Lower lobe of right lung (tissue), 2 donors: ENCODE measurements around the gene RBCK1. TPM values are rescaled to one million over a fixed set of nuclear protein-coding genes. Genes with fewer than 3 reads are reported as not detected.
"Not testable (repeated sequence)": the region's sequence is repeated elsewhere in the genome, so short reads cannot be mapped to it uniquely, and the experiment has no call there.

Experiments used
- ATAC-seq, 2 donors: fragments of 200-7000 bp; cut with Tn5 transposase; one replicate each; pipeline ENCODE4 v1.9.1; 2020 to 2022; ENCODE audit warnings: mild to moderate bottlenecking in 2 of 2, moderate library complexity in 2 of 2
- DNase-seq: peaks from one replicate; pipeline ENCODE4 v3.0.0-alpha.2; 2020
- H3K27ac ChIP-seq: fragments of 200-600 bp; one replicate; pipeline ENCODE4 v1.8.0; 2022
- H3K27me3 ChIP-seq: fragments of 200-600 bp; one replicate; pipeline ENCODE4 v1.8.0; 2022; ENCODE audit warnings: low read depth
- H3K36me3 ChIP-seq: fragments of 200-600 bp; one replicate; pipeline ENCODE4 v1.8.0; 2022; ENCODE audit warnings: mild to moderate bottlenecking
- H3K4me1 ChIP-seq: fragments of 200-600 bp; one replicate; pipeline ENCODE4 v1.8.0; 2022
- H3K4me3 ChIP-seq: fragments of 200-600 bp; one replicate; pipeline ENCODE4 v1.8.0; 2022; ENCODE audit warnings: mild to moderate bottlenecking
- H3K9me3 ChIP-seq: fragments of 200-600 bp; one replicate; pipeline ENCODE4 v1.8.0; 2022
- intact Hi-C: fragments of 100-400 bp; cut with DNase I; formaldehyde crosslinking; loops from one replicate; pipeline ENCODE4 v1.11.0; 2022
- total RNA-seq: library from RNA; stranded (reverse); fragmentation: NEBNext Ultra II Directional; extraction: Animal tissue kit (Norgen Biotek cat#: 25700); gene quantifications from one replicate; pipeline ENCODE4 v1.2.1, GENCODE V29; 2021
- TF ChIP-seq, protein P1 (sequence below): fragments of 200-600 bp; IDR thresholded peaks from one replicate; pipeline ENCODE4 v1.8.0; 2022; ENCODE audit warnings: antibody characterized with exemption, mild to moderate bottlenecking
- donor health status: DM: no; HTN: yes; CAD: no; lungs with severe emphysema.

Gene RBCK1
- total RNA-seq, 1 donor from 2014 or later = 95.7 TPM

DNA sequence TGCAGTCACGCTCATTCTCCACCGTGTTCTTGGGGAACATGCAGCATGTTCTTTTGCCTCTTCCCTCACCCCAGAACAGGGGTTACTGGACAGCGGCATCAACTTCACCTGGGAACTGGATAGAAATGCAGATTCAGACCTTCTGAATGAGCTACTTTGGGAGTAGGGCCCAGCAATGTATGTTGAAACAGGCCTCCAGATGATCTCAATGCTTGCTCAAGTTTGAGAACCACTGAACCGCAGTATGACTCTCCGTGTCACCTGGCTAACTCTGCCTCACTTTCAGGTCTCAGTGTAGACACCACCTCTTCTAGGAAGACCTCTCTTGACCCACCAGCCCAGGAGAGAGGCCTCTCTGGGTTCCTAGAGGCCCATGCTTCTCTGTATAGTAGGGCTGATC is 22.7 kb upstream of the RBCK1 start:
- Histone ChIP-seq H3K4me3 (no peak overlapping the region), H3K27ac (no peak overlapping the region), H3K4me1 (peaks cover 5% of the 10 kb centered on the region), H3K27me3 (no peaks in the 10 kb centered on the region), H3K36me3 (peaks cover 27% of the 10 kb centered on the region), H3K9me3 (no peaks in the 10 kb centered on the region)
- TF ChIP-seq, protein P1, sequence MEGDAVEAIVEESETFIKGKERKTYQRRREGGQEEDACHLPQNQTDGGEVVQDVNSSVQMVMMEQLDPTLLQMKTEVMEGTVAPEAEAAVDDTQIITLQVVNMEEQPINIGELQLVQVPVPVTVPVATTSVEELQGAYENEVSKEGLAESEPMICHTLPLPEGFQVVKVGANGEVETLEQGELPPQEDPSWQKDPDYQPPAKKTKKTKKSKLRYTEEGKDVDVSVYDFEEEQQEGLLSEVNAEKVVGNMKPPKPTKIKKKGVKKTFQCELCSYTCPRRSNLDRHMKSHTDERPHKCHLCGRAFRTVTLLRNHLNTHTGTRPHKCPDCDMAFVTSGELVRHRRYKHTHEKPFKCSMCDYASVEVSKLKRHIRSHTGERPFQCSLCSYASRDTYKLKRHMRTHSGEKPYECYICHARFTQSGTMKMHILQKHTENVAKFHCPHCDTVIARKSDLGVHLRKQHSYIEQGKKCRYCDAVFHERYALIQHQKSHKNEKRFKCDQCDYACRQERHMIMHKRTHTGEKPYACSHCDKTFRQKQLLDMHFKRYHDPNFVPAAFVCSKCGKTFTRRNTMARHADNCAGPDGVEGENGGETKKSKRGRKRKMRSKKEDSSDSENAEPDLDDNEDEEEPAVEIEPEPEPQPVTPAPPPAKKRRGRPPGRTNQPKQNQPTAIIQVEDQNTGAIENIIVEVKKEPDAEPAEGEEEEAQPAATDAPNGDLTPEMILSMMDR = no peak
- DNase-seq = no peak
- no peak for ATAC-seq
- intact Hi-C loops = no loop called here

DNA sequence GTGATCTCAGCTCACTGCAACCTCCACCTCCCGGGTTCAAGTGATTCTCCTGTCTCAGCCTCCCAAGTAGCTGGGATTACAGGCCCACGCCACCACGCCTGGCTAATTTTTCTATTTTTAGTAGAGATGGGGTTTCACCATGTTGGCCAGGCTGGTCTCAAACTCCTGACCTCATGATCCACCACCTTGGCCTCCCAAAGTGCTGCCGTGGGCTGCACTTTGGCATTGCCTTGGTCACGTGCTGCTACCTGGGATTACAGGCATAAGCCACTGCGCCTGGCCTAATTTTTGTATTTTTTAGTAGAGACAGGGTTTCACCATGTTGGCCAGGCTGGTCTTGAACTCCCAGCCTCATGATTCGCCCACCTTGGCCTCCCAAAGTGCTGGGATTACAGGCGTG is 21.5 kb upstream of the RBCK1 start:
- H3K4me3 ChIP-seq, H3K27ac ChIP-seq, ATAC-seq, H3K9me3 ChIP-seq, intact Hi-C loops, H3K27me3 ChIP-seq, DNase-seq, H3K4me1 ChIP-seq: not testable (repeated sequence)
- peaks cover 39% of the 10 kb centered on the region for H3K36me3 ChIP-seq

DNA sequence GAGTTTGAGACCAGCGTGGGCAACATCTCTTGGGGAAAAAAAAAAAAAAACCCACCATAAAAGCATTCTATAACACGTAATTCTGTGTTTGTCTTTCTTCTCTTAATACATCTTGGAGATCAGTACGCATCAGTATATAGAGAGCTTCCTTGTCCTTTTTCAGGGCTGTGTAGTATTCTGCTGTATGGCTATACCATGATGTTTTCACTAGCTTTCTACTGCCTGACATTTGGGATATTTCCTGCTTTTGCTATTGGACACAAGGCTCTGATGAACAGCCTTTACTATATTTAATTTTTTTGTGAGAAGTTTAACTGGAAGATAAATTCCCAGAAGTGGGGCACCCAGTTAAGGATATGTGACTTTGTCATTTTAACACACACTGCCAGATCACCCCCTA is 20.6 kb upstream of the RBCK1 start:
- Histone ChIP-seq H3K36me3 (peaks cover 47% of the 10 kb centered on the region), H3K27me3 (no peaks in the 10 kb centered on the region), H3K27ac (no peak overlapping the region), H3K9me3 (no peaks in the 10 kb centered on the region), H3K4me3 (no peak overlapping the region), H3K4me1 (no peaks in the 10 kb centered on the region)
- intact Hi-C loops = no loop called here
- TF ChIP-seq, protein P1 = no peak
- DNase-seq = no peak
- no peak for ATAC-seq

DNA sequence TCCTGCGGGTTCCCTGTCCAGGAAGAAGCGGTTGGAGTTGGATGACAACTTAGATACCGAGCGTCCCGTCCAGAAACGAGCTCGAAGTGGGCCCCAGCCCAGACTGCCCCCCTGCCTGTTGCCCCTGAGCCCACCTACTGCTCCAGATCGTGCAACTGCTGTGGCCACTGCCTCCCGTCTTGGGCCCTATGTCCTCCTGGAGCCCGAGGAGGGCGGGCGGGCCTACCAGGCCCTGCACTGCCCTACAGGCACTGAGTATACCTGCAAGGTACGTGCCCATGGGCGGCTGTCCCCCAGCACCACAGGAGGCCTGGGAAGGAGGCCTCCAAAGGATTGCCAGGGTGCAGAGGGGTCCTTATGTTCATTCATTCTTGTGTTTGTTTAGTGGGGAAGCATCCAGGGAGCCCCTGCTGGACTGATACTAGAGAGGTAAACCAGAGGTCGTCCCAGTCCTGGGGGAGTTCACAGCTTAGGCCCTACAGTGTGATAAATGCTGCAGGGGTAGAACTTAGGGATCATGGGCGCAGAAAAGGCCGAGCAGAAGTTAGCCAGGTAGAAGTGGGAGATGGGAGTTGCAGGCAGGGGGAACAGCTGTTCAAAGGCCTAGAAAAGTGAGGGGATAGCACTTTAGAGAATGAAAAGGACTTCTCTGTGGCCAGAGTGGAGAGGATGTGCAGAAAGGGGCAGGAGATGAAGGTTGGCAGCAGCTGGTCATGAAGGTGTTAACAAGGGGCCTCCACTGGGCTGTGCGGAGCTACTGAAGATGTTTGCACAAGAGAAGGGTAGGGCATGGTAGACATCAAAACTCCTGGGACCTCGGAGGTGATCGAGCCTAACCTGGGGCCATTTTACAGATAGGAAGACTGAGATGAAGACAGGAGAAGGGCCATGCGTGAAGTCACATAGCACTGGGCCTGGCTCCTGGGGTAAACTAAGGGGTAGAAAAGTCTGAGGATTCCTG is 19.8 kb upstream of the RBCK1 start:
- Histone ChIP-seq H3K27ac (no peak overlapping the region), H3K9me3 (no peaks in the 10 kb centered on the region), H3K4me1 (no peaks in the 10 kb centered on the region), H3K27me3 (no peaks in the 10 kb centered on the region), H3K36me3 (peaks cover 55% of the 10 kb centered on the region), H3K4me3 (no peak overlapping the region)
- no peak for DNase-seq
- intact Hi-C loops = no loop called here
- peak in 1 of 2 donors; percentile 24 for ATAC-seq
- TF ChIP-seq, protein P1 = no peak

DNA sequence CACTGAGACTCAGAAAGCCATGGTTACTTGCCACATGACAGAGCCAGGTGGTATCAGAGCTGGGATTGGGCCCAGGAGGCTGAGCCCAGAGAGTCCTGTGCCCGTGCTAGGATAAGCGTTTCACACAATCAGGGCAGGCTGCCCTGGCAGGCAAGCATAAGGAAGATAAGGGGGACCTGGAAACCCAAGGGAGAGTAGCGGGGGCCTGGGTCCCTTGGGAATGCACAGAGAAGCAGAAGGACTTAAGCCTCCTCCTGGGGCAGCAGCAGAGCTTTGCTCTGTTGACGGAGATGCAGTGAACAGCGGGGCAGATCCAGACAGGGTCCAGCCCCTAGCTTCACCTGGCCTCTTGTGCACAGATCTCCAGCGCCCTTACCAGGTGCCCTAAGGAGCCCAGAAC is 18.9 kb upstream of the RBCK1 start:
- H3K36me3 ChIP-seq = peaks cover 63% of the 10 kb centered on the region
- H3K27ac ChIP-seq = no peak overlapping the region
- DNase-seq (no peak), ATAC-seq (no peak)
- intact Hi-C loops = no loop called here
- H3K4me1 ChIP-seq = no peaks in the 10 kb centered on the region
- H3K27me3 ChIP-seq = no peaks in the 10 kb centered on the region
- H3K4me3 ChIP-seq = no peak overlapping the region
- H3K9me3 ChIP-seq = no peaks in the 10 kb centered on the region
- TF ChIP-seq, protein P1 = no peak

DNA sequence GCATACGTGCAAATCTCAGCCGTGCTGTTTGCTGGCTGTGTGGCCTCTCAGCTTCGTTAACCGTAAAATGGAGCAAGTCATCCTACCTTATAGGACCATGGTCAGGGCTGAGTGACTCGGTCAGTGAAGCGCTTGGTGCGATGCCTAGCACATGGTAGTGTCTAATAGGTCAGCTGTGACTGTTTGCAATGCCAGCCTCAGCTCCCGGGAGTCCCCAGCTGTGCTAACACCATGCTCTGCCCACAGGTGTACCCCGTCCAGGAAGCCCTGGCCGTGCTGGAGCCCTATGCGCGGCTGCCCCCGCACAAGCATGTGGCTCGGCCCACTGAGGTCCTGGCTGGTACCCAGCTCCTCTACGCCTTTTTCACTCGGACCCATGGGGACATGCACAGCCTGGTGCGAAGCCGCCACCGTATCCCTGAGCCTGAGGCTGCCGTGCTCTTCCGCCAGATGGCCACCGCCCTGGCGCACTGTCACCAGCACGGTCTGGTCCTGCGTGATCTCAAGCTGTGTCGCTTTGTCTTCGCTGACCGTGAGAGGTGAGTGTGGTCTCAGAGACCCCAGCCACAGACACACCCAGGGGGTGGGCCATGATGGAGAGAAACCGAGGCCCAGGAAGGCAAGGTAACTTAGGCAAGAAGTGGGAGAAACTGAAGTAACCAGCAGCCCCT is 16.9 kb upstream of the RBCK1 start:
- Histone ChIP-seq H3K36me3 (peaks cover 82% of the 10 kb centered on the region), H3K4me1 (no peaks in the 10 kb centered on the region), H3K4me3 (no peak overlapping the region), H3K27ac (no peak overlapping the region), H3K27me3 (no peaks in the 10 kb centered on the region), H3K9me3 (no peaks in the 10 kb centered on the region)
- ATAC-seq (no peak), DNase-seq (no peak)
- TF ChIP-seq, protein P1 = no peak
- intact Hi-C loops = no loop called here

DNA sequence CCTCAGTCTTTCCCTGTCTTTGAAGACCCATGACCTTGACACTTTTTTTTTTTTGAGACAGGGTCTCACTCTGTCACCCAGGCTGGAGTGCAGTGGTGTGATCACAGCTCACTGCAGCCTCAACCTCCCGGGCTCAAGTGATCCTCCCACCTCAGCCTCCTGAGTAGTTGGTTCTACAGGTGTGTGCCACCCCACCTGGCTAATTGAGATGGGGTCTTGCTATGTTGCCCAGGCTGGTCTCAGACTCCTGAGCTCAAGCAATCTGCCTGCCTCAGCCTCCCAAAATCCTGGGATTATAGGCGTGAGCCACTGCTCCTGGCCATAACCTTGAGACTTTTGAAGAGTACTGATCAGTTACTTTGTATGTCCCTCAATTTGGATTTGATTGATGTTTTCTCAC is 14.8 kb upstream of the RBCK1 start:
- ATAC-seq, H3K27me3 ChIP-seq, H3K4me1 ChIP-seq, intact Hi-C loops, H3K27ac ChIP-seq, H3K4me3 ChIP-seq, DNase-seq, H3K9me3 ChIP-seq: not testable (repeated sequence)
- H3K36me3 ChIP-seq = peaks cover 98% of the 10 kb centered on the region
